Endothelial cell of umbilical vein (primary cell): ENCODE results near the gene PCDHA7. TPM values are rescaled to one million over a fixed set of nuclear protein-coding genes. Genes with fewer than 3 reads are reported as not detected.
"Not testable (repeated sequence)": the region's sequence is repeated elsewhere in the genome, so short reads cannot be mapped to it uniquely, and the experiment has no call there.

Source experiments
- BruUV-seq: library from RNA; stranded (reverse); fragments of 400-500 nt; replicated peaks from 2 replicates; lab custom pipeline; 2021; lab: Mats Ljungman, UMichigan
- CTCF ChIA-PET: fragments of 300-600, 350-600 bp; sonication (Branson Sonifier 250); formaldehyde crosslinking; loops from one replicate; lab custom pipeline; 2021; ENCODE audit warnings: antibody characterized with exemption, inconsistent platforms; lab: Charles Lee
- POLR2A ChIA-PET: fragments of 300-600, 350-600 bp; sonication (Branson Sonifier 250); formaldehyde crosslinking; loops from one replicate; lab custom pipeline; 2021; ENCODE audit warnings: antibody characterized with exemption, inconsistent platforms; lab: Charles Lee
- DNase-seq: peaks from one replicate; pipeline ENCODE4 v3.0.0-alpha.2; 2011; ENCODE audit warnings: low read depth, low spot score
- FAIRE-seq: peaks from 2 replicates; lab custom pipeline; 2011; peaks lifted over from hg19 to GRCh38; lab: Jason Lieb, UNC
- H2AFZ ChIP-seq: 2 replicates; pipeline ENCODE4 v1.6.0; 2012; ENCODE audit warnings: low read depth, low read length, control low read depth, inconsistent platforms
- H3K27ac ChIP-seq: 2 replicates; pipeline ENCODE4 v1.5.1; 2011; ENCODE audit warnings: low read depth, mild to moderate bottlenecking, control low read depth, low read length, moderate library complexity; ENCODE audit not compliant: insufficient read depth
- H3K27me3 ChIP-seq, 2 experiments: 2 replicates each; pipeline versions ENCODE4 v1.6.0 to v1.6.1; 2011; ENCODE audit warnings: low read length in 2 of 2, mixed read lengths in 1 of 2; ENCODE audit not compliant: control insufficient read depth in 2 of 2, insufficient read depth in 2 of 2
- H3K36me3 ChIP-seq, 2 experiments: 2 replicates in 1 of 2; 3 replicates in 1 of 2; pipeline ENCODE4 v1.5.1; 2011; ENCODE audit warnings: low read length in 2 of 2, mild to moderate bottlenecking in 1 of 2, moderate library complexity in 1 of 2; ENCODE audit not compliant: control insufficient read depth in 2 of 2, insufficient read depth in 2 of 2; ENCODE audit errors: extremely low read depth in 1 of 2
- H3K4me1 ChIP-seq: 3 replicates; pipeline ENCODE4 v1.5.1; 2011; ENCODE audit warnings: mild to moderate bottlenecking, low read length; ENCODE audit not compliant: control insufficient read depth, insufficient read depth; ENCODE audit errors: extremely low read depth
- H3K4me2 ChIP-seq: 2 replicates; pipeline ENCODE4 v1.6.1; 2011; ENCODE audit warnings: low read length, control low read depth, mixed read lengths; ENCODE audit not compliant: insufficient read depth
- H3K4me3 ChIP-seq, 3 experiments: fragments of 200-600 bp in 1 of 3; sonication (generic), shearing (Covaris generic) in 1 of 3; replicated peaks in 1 of 3; 2 replicates each; pipeline ENCODE4 v1.5.1; 2011 to 2016; ENCODE audit warnings: control low read depth in 3 of 3, low read length in 3 of 3, mild to moderate bottlenecking in 2 of 3, inconsistent platforms in 1 of 3, low read depth in 1 of 3, moderate library complexity in 1 of 3; ENCODE audit not compliant: insufficient read depth in 1 of 3
- H3K79me2 ChIP-seq: 2 replicates; pipeline ENCODE4 v1.6.0; 2012; ENCODE audit warnings: low read length, inconsistent platforms; ENCODE audit not compliant: control insufficient read depth, insufficient read depth
- H3K9ac ChIP-seq: replicated peaks from 2 replicates; pipeline ENCODE3; 2011; ENCODE audit warnings: low read length, control low read depth; ENCODE audit not compliant: insufficient read depth; ENCODE audit errors: extremely low read depth
- H3K9me1 ChIP-seq: replicated peaks from 3 replicates; pipeline ENCODE4 v1.6.0; 2011; ENCODE audit warnings: mild to moderate bottlenecking, low read length; ENCODE audit not compliant: control insufficient read depth, insufficient read depth; ENCODE audit errors: extremely low read depth
- H3K9me3 ChIP-seq: replicated peaks from 2 replicates; pipeline ENCODE4 v1.5.1; 2012; ENCODE audit warnings: low read length, inconsistent platforms; ENCODE audit not compliant: control insufficient read depth, insufficient read depth
- H4K20me1 ChIP-seq: replicated peaks from 2 replicates; pipeline ENCODE3; 2011; ENCODE audit warnings: mild to moderate bottlenecking, low read length; ENCODE audit not compliant: control insufficient read depth, insufficient read depth; ENCODE audit errors: extremely low read depth
- CTCF ChIP-seq, 2 donors: IDR thresholded peaks; 1 replicate in 1 of 2; 2 replicates in 1 of 2; pipeline ENCODE4 v1.5.1; 2011; ENCODE audit warnings: low read length in 2 of 2, mild to moderate bottlenecking in 2 of 2, moderate library complexity in 2 of 2, control low read depth in 1 of 2, inconsistent platforms in 1 of 2, low read depth in 1 of 2; ENCODE audit not compliant: insufficient read depth in 1 of 2; ENCODE audit errors: extremely low read depth in 1 of 2
- JUN ChIP-seq: IDR thresholded peaks from 2 replicates; pipeline ENCODE4 v1.6.1; 2011; ENCODE audit warnings: borderline replicate concordance, low read depth; ENCODE audit not compliant: insufficient read length, insufficient read depth
- POLR2A ChIP-seq: IDR thresholded peaks from 2 replicates; pipeline ENCODE4 v1.6.1; 2012; ENCODE audit warnings: low read depth, mild to moderate bottlenecking, control low read depth, low read length
- dilution Hi-C: fragments of 300-500 bp; cut with MboI; formaldehyde crosslinking; loops from one replicate; pipeline ENCODE4 v1.15.0; 2019; ENCODE audit warnings: low sequenced_read_pairs; ENCODE audit not compliant: extremely low pct_ligation_motif_present
- intact Hi-C: fragments of 100-400 bp; cut with micrococcal nuclease; formaldehyde crosslinking; loops from one replicate; pipeline ENCODE4 v1.10.0; 2022
- polyA plus RNA-seq, 4 experiments: library from polyadenylated mRNA; depleted of rRNA in 3 of 4; stranded (reverse) in 3 of 4; unstranded in 1 of 4; fragments of >200 nt; gene quantifications; 2 replicates each; pipeline versions ENCODE4 v1.2.1 to v1.2.3, GENCODE V29; 2011 to 2012; ENCODE audit warnings: missing spikeins in 1 of 4
- total RNA-seq: library from RNA; stranded (reverse); gene quantifications from 2 replicates; pipeline ENCODE4 v1.2.3, GENCODE V29; 2021

Gene PCDHA7
- total and polyA plus RNA-seq, 2 donors (not counting 3 experiments of a cell fraction or from before 2014, with no cell fraction given), result 0.07 TPM; not detected in 1

DNA sequence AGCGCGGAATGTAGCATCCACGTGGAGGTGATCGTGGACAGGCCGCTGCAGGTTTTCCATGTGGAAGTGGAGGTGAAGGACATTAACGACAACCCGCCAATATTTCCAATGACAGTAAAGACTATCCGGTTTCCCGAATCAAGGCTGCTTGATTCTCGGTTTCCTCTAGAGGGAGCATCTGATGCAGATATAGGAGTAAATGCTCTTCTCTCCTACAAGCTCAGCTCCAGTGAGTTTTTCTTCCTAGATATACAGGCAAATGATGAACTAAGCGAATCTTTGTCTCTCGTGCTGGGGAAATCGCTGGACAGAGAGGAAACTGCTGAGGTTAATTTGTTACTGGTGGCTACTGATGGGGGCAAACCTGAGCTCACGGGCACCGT lies 38.8 kb upstream of the PCDHA7 start:
- H4K20me1 ChIP-seq, result no peaks in the 10 kb centered on the region
- no peak overlapping the region for H3K27ac ChIP-seq
- H3K9me3 ChIP-seq, result no peaks in the 10 kb centered on the region
- no peaks in the 10 kb centered on the region for H3K4me1 ChIP-seq
- no peak overlapping the region for H3K9ac ChIP-seq
- TF ChIP-seq JUN (no peak), POLR2A (no peak), CTCF (IDR thresholded peaks at IDR 0.05; ENCODE audit: extremely low read depth in 1 of 2, insufficient read depth in 1 of 2, low read depth in 1 of 2, low read length in 2 of 2) (no peak)
- no TSS peak for BruUV-seq
- dilution Hi-C loops, result no loop called here
- H3K4me3 ChIP-seq, result no peak overlapping the region
- H3K4me2 ChIP-seq, result no peak overlapping the region
- H3K9me1 ChIP-seq, result no peaks in the 10 kb centered on the region
- H3K27me3 ChIP-seq, result no peaks in the 10 kb centered on the region
- no peak overlapping the region for H2AFZ ChIP-seq
- H3K79me2 ChIP-seq, result no peaks in the 10 kb centered on the region
- no peaks in the 10 kb centered on the region for H3K36me3 ChIP-seq
- ChIA-PET CTCF (interaction anchor here (1.1 to 1.8 kb wide), 3 partner anchors 9 to 12 kb away, joined by 3 to 5 read pairs (median 4); partner anchors contain the start of gene PCDHA1), POLR2A (no interaction called here)
- no peak for DNase-seq
- no peak for FAIRE-seq
- intact Hi-C loops, result no loop called here

DNA sequence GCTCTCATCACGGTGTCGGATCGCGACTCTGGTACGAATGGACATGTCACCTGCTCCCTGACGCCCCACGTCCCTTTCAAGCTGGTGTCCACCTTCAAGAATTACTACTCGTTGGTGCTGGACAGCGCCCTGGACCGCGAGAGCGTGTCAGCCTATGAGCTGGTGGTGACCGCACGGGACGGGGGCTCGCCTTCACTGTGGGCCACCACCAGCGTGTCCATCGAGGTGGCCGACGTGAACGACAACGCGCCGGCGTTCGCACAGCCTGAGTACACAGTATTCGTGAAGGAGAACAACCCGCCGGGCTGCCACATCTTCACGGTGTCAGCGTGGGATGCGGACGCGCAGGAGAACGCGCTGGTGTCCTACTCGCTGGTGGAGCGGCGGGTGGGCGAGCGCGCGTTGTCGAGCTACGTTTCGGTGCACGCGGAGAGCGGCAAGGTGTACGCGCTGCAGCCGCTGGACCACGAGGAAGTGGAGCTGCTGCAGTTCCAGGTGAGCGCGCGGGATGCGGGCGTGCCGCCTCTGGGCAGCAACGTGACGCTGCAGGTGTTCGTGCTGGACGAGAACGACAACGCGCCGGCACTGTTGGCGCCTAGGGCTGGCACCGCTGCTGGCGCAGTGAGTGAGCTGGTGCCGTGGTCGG lies 37.9 kb upstream of the PCDHA7 start:
- H4K20me1 ChIP-seq, BruUV-seq, H3K9me1 ChIP-seq, H3K36me3 ChIP-seq, H3K4me3 ChIP-seq, dilution Hi-C loops, H3K27me3 ChIP-seq, DNase-seq, H3K4me2 ChIP-seq, H2AFZ ChIP-seq, H3K27ac ChIP-seq, FAIRE-seq, POLR2A ChIA-PET, H3K9ac ChIP-seq, H3K9me3 ChIP-seq, intact Hi-C loops, H3K4me1 ChIP-seq, H3K79me2 ChIP-seq: not testable (repeated sequence)
- CTCF ChIA-PET, result interaction anchor here (1.1 kb wide), 2 partner anchors 9 to 10 kb away, joined by 3 to 4 read pairs; partner anchors contain the start of gene PCDHA1
